SK-N-MC (cell line): ENCODE results near the gene DUSP7.

Source experiments
- DNase-seq: peaks from one replicate; pipeline ENCODE4 v3.0.0-alpha.2; 2011; ENCODE audit warnings: low read depth, low spot score
- H3K27ac ChIP-seq: fragments of 200-600 bp; sonication (generic); 2 replicates; pipeline ENCODE4 v1.5.1; 2016; ENCODE audit warnings: mixed run types
- H3K36me3 ChIP-seq: fragments of 200-600 bp; sonication (generic); 2 replicates; pipeline ENCODE4 v1.6.1; 2017; ENCODE audit warnings: antibody characterized with exemption, low read length, mixed read lengths; ENCODE audit not compliant: insufficient read depth
- H3K4me3 ChIP-seq: fragments of 200-600 bp; sonication (generic); 2 replicates; pipeline ENCODE4 v1.5.1; 2016
- H3K9ac ChIP-seq: fragments of 200-600 bp; sonication (generic); 2 replicates; pipeline ENCODE4 v1.8.0; 2017; ENCODE audit warnings: mixed run types, mixed read lengths; ENCODE audit not compliant: insufficient read length
- H3K9me3 ChIP-seq: fragments of 200-600 bp; sonication (generic); 2 replicates; pipeline ENCODE4 v1.6.1; 2017; ENCODE audit warnings: low read depth, mild to moderate bottlenecking, antibody characterized with exemption, low read length, moderate library complexity, mixed read lengths
- EZH2 ChIP-seq: fragments of 200-600 bp; sonication (generic); IDR thresholded peaks from one replicate; pipeline ENCODE4 v1.6.1; 2017; ENCODE audit warnings: antibody characterized with exemption
- FOXP2 ChIP-seq: optimal IDR thresholded peaks from 2 replicates; pipeline ENCODE3; 2011; ENCODE audit warnings: mild to moderate bottlenecking, moderate library complexity; ENCODE audit not compliant: insufficient read depth; ENCODE audit errors: extremely low read length, control extremely low read depth
- POLR2AphosphoS5 ChIP-seq: IDR thresholded peaks from 2 replicates; pipeline ENCODE4 v1.6.1; 2012; ENCODE audit warnings: mild to moderate bottlenecking, low read depth, low read length, borderline replicate concordance

The DUSP7 gene

DNA sequence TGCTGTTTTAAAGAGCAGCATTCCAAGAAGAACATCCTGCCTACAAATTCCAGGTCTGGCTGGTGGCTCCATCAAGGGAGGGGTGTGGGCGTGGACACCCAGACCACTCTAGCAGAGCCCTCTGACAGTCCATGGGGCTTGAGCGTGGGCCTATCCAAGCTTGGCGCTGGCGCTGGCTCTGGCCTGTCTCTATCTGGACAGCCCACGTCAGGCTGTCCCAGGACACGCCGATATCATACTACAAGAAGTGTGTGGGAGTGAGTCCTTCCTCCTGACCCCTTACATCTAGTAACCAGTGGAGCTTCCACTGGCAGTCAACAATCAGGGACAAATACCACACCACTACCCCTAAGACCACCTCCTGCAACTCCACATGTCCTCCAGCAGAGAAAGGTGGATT, 17.1 kb upstream of the DUSP7 start:
- Histone ChIP-seq H3K9ac (no peak overlapping the region), H3K4me3 (no peak overlapping the region), H3K9me3 (no peaks in the 10 kb centered on the region), H3K27ac (no peak overlapping the region), H3K36me3 (no peaks in the 10 kb centered on the region)
- TF ChIP-seq FOXP2 (no peak), EZH2 (no peak), POLR2AphosphoS5 (no peak)
- no peak for DNase-seq

DNA sequence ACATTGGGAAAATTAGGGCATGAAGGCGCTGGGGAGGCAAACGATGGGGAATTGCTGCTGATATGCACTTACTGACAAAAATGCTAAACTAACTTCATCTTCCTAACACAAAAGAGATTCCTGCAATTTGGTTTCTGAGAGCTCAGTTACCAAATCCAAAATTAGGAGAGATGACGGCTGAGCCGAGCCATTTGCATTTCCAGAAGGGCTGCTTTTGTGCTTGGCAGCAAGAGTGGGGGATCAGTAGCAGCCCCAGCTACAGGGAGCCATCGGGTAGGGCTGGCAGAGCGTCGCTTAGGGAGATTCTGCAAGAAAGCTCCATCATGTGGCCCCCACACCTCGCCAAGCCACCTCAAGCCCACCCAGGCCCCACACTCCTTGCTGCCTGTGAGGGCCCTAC, 16.1 kb upstream of the DUSP7 start:
- H3K9me3 ChIP-seq = no peaks in the 10 kb centered on the region
- 0 out of 2 replicates have a peak overlapping the region, but pooled peaks have one; percentile 31 for H3K27ac ChIP-seq
- TF ChIP-seq EZH2 (no peak), POLR2AphosphoS5 (no peak), FOXP2 (no peak)
- no peak for DNase-seq
- no peaks in the 10 kb centered on the region for H3K36me3 ChIP-seq
- H3K4me3 ChIP-seq = no peak overlapping the region
- H3K9ac ChIP-seq = no peak overlapping the region

DNA sequence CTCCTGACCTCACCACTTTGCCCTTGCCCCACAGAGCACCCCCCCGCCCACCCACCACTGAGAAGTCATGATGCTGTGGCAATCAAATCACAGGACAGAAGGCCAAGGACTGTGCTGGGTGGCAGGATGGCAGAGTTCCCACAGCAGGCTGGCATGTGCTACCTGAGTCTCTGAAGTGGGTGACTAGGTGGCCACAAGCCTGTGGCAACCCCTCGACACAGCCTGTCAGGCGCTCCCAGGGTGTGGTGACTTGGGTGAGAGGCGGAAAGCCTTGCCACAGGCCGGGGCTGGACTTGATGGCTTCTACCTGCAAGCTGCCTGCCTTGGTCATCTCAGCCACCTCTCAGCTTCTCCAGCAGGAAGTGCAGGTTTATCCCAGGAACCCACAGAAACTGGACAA, 15.6 kb upstream of the DUSP7 start:
- no peak for TF ChIP-seq FOXP2
- TF ChIP-seq EZH2 = no peak
- no peak for TF ChIP-seq POLR2AphosphoS5
- Histone ChIP-seq H3K9me3 (no peaks in the 10 kb centered on the region), H3K27ac (0 out of 2 replicates have a peak overlapping the region, but pooled peaks have one; percentile 31), H3K36me3 (no peaks in the 10 kb centered on the region), H3K9ac (no peak overlapping the region), H3K4me3 (no peak overlapping the region)
- no peak for DNase-seq

DNA sequence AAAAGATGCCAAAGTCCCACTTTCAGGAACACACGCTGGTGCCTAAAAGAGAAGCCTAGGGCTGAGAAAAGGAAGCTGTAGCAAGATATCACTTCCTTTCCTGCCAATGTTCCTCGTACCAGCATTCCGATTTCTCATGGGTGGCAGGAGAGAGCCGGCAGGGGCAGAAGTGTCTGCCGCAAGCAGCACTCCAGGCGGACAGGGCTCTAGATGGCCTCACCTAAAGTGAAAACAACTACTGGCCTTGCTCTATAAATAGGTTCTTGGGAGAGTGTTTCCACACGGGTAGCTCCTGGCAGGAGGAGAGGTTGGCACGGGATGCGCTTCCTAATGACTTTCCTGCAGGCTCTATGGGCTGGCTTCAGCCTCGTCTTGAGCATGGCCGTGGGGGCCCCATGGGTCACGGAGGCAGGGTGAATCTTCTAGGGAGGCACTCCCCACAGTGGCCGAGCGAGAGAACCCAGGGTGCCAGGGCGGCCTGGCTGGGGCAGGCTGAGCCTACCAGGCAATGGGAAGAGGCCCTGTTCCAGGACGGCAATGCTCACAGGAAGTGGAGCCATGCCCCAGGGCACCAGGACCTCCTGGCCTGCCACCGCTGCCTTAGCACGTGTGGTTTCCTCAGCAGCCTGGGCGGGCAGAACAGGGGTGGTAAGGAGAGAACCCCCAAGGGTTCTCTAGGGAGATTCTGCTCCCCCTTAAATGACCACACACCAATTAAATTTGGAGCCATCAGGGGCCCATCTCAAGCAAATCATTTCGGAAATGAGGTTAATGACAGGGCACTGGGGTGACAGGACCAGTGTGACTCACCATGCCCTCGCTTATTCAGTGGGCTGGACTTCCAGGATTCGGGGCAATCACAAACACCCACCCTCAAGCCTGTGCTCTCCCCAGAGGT, 14.6 kb upstream of the DUSP7 start:
- Histone ChIP-seq H3K9ac (no peak overlapping the region), H3K4me3 (no peak overlapping the region), H3K9me3 (no peaks in the 10 kb centered on the region), H3K27ac (peak overlapping the region; percentile 81), H3K36me3 (no peaks in the 10 kb centered on the region)
- no peak for DNase-seq
- TF ChIP-seq EZH2 (no peak), POLR2AphosphoS5 (no peak), FOXP2 (no peak)

DNA sequence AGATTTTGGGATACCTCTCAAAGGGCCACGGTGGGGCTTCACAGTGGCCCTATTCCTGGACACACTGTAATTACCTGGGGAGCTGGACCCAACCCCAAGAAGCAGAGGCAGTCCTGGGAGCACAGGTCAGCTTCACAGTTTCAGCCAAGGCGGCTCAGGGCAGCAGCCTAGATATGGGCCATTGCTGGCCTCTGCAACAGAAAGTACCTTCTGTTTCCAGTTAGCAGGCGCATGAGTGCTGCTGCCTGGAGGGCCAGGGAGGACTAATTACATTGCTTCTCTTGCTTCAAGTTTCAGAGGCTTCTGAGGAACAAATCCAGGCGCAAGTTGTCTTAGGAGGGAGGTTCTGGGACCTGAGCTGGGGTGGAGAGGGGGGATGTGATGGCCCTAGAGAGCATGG, 13.5 kb upstream of the DUSP7 start:
- H3K27ac ChIP-seq = peak overlapping the region; percentile 81
- H3K36me3 ChIP-seq = no peaks in the 10 kb centered on the region
- H3K9ac ChIP-seq = no peak overlapping the region
- TF ChIP-seq EZH2 = no peak
- TF ChIP-seq POLR2AphosphoS5 = no peak
- no peak for TF ChIP-seq FOXP2
- DNase-seq = no peak
- no peaks in the 10 kb centered on the region for H3K9me3 ChIP-seq
- no peak overlapping the region for H3K4me3 ChIP-seq

DNA sequence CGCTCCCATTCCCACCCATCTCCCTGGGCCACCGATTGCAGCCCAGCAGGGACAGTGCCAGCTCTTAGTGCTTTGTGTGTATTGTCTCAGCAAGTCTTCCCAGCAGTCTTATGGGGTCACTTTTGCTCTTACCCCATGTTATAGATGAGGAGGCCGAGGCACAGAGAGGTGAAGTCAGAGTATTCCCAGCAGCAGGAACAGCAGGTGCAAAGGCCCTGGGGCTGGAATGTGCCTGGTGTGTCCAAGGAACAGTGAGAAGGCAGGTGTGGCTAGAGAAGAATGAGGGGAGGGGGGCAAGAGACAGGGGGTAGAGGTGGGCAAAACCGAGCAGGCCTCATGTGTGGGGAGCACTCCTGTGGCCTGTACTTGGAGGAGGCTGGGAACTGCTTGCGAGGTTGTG, 12.8 kb upstream of the DUSP7 start:
- Histone ChIP-seq H3K27ac (peak overlapping the region; percentile 88), H3K36me3 (no peaks in the 10 kb centered on the region), H3K9ac (no peak overlapping the region), H3K4me3 (no peak overlapping the region), H3K9me3 (no peaks in the 10 kb centered on the region)
- TF ChIP-seq POLR2AphosphoS5 (no peak), EZH2 (no peak), FOXP2 (no peak)
- no peak for DNase-seq

DNA sequence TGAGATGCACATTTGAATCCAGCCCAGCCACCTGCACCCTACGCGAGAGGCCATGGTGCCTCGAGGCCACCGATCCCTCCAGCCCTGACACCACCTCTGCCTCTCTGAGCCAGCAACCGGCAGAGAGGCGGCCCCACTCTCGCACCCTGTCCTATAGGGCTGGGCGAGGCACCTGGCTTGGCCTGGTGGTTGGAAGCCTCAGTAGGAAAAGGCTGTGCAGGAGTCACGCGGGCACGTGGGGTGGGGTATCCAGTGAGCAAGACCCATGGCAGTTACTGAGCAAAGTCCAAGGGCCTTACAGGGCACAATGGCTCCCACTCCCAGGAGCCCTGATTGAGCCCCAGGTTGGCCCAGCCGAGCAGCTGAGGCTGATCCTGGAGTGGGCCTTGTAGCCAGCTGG, 12.4 kb upstream of the DUSP7 start:
- peak overlapping the region; percentile 88 for H3K27ac ChIP-seq
- no peak for DNase-seq
- no peak overlapping the region for H3K4me3 ChIP-seq
- TF ChIP-seq EZH2 (no peak), POLR2AphosphoS5 (no peak), FOXP2 (no peak)
- no peak overlapping the region for H3K9ac ChIP-seq
- no peaks in the 10 kb centered on the region for H3K36me3 ChIP-seq
- H3K9me3 ChIP-seq = no peaks in the 10 kb centered on the region

DNA sequence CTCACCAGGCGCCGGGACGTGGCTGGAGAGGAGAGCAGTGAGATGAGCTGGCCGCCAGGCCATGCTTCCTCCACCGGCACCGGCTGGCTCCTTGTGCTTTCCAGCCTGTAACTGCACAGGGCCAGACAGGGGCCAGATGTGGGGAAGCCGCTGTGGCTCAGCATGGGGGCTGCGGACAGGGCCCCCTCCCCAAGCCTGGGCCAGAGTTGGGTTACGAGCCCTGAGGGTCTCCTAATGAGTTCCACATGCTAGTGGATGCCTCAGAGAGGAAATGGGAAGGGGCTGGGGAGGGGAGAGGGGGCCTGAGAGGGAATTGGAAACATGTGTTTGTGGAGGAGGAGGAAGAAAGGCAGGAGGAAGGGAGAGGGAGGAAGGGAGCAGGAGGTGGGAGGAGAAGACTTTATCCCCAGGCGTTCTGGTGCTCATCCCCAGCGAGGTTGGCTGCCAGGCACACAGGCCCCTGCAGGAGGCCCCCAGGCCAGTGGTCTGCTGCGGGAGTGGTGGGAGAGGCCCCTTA, 11.7 kb upstream of the DUSP7 start:
- no peaks in the 10 kb centered on the region for H3K9me3 ChIP-seq
- peak; percentile 38 for TF ChIP-seq FOXP2
- TF ChIP-seq POLR2AphosphoS5 = no peak; the same call in 1 of the 2 replicates
- H3K9ac ChIP-seq = peak overlapping the region; percentile 32
- H3K4me3 ChIP-seq = peak overlapping the region; percentile 51; the same call in 1 of the 2 replicates
- peak overlapping the region; percentile 88 for H3K27ac ChIP-seq
- H3K36me3 ChIP-seq = no peaks in the 10 kb centered on the region
- DNase-seq = peak; percentile 37

DNA sequence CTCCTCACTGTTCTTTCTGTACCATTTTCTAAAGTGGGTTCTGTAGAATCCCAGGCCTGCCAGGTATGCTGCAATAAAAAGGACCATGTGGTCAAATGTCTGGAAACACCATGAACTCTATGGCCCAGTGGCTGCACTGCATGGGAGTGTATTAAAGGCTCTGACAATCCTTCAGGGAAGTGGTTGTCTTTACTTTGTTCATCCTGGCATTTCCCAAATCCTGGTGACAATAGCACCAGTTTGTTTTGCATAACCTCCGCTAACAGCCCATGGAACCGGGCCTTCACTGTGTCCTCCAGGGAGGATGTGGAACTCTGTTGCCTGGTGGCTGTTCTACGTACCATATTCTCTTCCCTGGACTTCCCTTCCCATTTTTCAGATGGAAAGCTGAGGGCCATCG, 11.2 kb upstream of the DUSP7 start:
- peak overlapping the region; percentile 88 for H3K27ac ChIP-seq
- H3K9me3 ChIP-seq = no peaks in the 10 kb centered on the region
- H3K36me3 ChIP-seq = no peaks in the 10 kb centered on the region
- DNase-seq = no peak
- no peak overlapping the region for H3K4me3 ChIP-seq
- peak overlapping the region; percentile 32 for H3K9ac ChIP-seq
- TF ChIP-seq FOXP2 (no peak), EZH2 (no peak)
